ENCODE measurements around the gene ASTE1.
"Not testable (repeated sequence)": the region's sequence is repeated elsewhere in the genome, so short reads cannot be mapped to it uniquely, and the experiment has no call there.

The ASTE1 gene

DNA sequence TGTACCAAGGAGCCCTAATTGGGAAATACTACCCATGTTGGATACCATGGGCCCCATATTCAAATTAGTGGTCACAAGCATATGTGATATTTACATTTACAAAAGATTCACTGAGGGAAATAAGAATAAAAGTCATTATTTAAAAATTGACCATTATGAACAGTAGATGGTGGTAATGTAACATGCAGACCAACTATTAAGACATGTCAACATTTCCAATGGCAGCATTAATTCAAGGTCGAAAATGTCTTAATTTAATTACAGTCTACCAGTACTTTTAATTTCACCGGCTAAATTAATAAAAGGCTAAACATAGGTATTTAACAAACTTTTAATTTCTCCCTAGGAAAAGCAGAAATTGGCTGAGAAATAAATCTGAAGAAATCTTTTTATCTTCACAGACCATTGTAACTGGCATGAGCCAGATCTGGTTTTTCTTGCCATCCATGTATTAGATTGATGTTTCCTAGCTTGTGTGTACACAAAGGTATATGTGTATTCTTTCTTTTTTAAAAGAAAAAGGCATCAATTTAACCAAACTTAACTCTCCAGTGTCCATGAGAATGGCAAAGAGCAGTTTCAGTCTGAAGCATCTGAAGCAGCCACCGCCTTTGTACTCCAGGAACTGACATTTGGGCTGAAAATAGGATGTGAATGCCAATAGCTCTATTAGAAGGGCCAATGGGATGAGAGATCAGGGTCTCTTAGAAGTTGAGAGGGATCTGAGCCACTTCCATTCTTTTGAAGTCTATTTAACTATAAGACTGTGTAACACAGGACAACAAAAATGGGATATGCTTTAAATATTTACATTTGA lies 26.6 kb upstream of the ASTE1 start:
- in situ Hi-C loops (cut with HindIII; ENCODE audit: low sequenced_read_pairs) = loop anchor here (25.0 kb wide), 1 partner anchor 984 kb away; the partner anchor contains the start of gene CPNE4
- no peak overlapping the region for H3K4me3 ChIP-seq (ENCODE audit: low read depth, low read length)
- DNase-seq (ENCODE audit: low read depth) = peak; percentile 23
- TF ChIP-seq, protein P1, sequence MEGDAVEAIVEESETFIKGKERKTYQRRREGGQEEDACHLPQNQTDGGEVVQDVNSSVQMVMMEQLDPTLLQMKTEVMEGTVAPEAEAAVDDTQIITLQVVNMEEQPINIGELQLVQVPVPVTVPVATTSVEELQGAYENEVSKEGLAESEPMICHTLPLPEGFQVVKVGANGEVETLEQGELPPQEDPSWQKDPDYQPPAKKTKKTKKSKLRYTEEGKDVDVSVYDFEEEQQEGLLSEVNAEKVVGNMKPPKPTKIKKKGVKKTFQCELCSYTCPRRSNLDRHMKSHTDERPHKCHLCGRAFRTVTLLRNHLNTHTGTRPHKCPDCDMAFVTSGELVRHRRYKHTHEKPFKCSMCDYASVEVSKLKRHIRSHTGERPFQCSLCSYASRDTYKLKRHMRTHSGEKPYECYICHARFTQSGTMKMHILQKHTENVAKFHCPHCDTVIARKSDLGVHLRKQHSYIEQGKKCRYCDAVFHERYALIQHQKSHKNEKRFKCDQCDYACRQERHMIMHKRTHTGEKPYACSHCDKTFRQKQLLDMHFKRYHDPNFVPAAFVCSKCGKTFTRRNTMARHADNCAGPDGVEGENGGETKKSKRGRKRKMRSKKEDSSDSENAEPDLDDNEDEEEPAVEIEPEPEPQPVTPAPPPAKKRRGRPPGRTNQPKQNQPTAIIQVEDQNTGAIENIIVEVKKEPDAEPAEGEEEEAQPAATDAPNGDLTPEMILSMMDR (IDR thresholded peaks at IDR 0.05; ENCODE audit: low read depth, low read length, missing control alignments) = peak; percentile 34

DNA sequence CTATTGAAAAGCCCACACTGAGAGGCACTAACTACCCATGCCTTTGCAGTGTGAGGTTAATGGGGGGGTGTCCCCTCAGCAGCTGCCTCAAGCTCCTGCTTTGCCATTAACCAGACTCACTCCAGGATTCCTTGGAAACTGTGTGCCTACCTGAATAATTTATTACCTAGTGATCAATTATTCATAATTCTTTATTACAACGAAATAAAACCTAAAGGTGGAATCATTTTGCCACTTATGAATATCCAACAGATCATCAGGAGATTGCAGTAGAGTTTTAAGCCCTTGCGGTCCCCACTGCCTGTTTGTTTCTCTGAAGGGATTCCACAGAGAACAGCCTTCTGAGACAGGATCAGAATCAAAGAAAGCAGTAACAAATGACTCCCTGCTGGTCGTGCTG lies 23.4 kb upstream of the ASTE1 start:
- TF ChIP-seq, protein P1 (IDR thresholded peaks at IDR 0.05; ENCODE audit: low read depth, low read length, missing control alignments) = no peak
- DNase-seq (ENCODE audit: low read depth) = no peak
- in situ Hi-C loops (cut with HindIII; ENCODE audit: low sequenced_read_pairs) = loop anchor here (25.0 kb wide), 1 partner anchor 987 kb away; the partner anchor contains the start of gene CPNE4
- no peak overlapping the region for H3K4me3 ChIP-seq (ENCODE audit: low read depth, low read length)

DNA sequence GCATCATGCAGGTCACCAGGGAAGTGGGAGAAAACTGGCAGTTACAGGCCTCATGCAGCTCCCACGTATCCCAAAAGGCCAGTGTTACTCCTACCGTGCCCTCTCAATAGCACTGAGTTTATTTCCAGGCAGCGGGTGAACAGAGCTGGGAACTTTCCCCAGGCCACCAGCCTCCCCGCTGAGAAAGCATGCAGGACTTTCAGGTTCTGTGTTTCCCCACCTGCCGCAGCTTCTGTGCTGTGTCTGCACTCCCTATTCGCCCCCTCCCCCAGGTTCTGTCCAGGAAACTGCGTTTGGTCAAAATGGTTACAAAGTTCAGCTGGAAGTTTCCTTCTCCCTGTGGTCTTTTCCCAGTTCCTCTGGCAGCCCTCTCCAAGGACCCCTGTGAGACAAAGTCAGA lies 21.4 kb upstream of the ASTE1 start:
- in situ Hi-C loops (cut with HindIII; ENCODE audit: low sequenced_read_pairs) = no loop called here
- TF ChIP-seq, protein P1 (IDR thresholded peaks at IDR 0.05; ENCODE audit: low read depth, low read length, missing control alignments) = no peak
- no peak for DNase-seq (ENCODE audit: low read depth)
- H3K4me3 ChIP-seq (ENCODE audit: low read depth, low read length) = no peak overlapping the region

DNA sequence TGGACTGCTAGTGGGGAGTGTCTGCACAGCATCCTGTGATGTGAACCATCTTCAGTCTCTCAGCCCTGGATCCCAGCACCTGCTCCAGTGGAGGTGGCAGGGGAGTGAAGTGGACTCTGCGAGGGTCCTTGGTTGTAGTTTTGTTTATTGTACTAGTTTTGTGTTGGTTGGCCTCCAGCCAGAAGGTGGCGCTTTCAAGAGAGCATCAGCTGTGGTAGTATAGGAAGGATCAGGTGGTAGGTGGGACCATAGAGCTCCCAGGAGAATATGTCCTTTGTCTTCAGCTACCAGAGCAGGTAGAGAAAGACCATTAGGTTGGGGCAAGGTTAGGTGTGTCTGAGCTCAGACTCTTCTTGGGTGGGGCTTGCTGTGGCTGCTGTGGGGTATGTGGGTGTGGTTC lies 21.0 kb upstream of the ASTE1 start:
- in situ Hi-C loops (cut with HindIII; ENCODE audit: low sequenced_read_pairs) = no loop called here
- H3K4me3 ChIP-seq (ENCODE audit: low read depth, low read length) = no peak overlapping the region
- TF ChIP-seq, protein P1 (IDR thresholded peaks at IDR 0.05; ENCODE audit: low read depth, low read length, missing control alignments) = no peak
- no peak for DNase-seq (ENCODE audit: low read depth)

DNA sequence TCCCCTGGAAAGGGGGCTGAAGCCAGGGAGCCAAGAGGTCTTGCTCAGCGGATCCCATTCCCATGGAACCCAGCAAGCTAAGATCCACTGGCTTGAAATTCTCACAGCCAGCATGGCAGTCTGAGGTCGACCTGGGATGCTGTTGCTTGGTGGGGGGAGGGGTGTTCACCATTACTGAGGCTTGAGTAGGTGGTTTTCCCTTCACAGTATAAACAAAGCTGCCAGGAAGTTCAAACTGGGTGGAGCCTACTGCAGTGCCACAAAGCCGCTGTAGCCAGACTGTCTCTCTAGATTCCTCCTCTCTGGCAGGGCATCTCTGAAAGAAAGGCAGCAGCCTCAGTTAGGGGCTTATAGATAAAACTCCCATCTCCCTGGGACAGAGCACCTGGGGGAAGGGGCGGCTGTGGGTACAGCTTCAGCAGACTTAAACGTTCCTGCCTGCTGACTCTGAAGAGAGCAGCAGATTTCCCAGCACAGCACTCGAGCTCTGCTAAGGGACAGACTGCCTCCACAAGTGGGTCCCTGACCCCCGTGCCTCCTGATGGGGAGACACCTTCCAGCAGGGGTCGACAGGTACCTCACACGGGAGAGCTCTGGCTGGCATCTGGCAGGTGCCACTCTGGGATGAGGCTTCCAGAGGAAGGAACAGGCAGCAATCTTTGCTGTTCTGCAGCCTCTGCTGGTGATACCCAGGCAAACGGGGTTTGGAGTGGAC lies 15.8 kb upstream of the ASTE1 start:
- in situ Hi-C loops (cut with HindIII; ENCODE audit: low sequenced_read_pairs); H3K4me3 ChIP-seq (ENCODE audit: low read depth, low read length); DNase-seq (ENCODE audit: low read depth): not testable (repeated sequence)

DNA sequence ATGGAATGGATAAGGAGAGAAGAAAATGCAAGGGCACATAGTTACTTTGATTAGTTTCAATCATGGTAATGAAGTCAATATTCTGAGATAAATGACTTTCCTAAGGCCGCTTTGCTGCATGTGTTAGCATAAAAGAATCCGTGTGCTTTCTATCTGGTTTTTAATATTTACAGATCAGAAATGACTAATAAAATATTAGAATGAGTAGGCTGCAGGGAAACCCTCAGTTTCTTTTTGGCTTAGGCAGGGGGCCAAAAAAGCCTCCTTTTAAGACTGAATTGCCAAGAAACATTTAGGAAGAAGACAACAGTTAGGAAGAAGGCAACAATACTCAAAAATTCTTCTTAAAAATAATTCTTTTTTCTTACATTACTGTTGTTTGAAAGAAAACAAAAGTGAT lies 11.7 kb upstream of the ASTE1 start:
- TF ChIP-seq, protein P1 (IDR thresholded peaks at IDR 0.05; ENCODE audit: low read depth, low read length, missing control alignments) = no peak
- H3K4me3 ChIP-seq (ENCODE audit: low read depth, low read length) = no peak overlapping the region
- DNase-seq (ENCODE audit: low read depth) = no peak
- in situ Hi-C loops (cut with HindIII; ENCODE audit: low sequenced_read_pairs) = no loop called here

DNA sequence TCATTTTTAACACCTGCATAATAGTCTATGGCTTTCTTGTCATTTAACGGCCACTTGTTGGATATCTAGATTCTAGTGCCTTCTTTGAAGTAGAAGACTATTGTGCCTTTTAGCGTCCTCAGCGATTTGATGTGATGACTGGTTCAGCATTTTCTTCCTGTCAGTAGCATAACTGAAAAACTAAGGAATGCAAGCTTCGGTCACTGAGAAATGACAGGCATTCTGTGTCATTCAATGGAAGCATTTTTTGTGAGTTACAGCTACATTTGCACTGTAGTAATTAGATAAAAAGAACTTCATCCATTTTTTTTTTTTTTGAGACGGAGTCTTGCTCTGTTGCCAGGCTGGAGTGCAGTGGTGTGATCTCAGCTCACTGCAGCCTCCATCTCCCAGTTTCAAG lies 10.4 kb upstream of the ASTE1 start:
- DNase-seq (ENCODE audit: low read depth) = no peak
- TF ChIP-seq, protein P1 (IDR thresholded peaks at IDR 0.05; ENCODE audit: low read depth, low read length, missing control alignments) = no peak
- H3K4me3 ChIP-seq (ENCODE audit: low read depth, low read length) = no peak overlapping the region
- in situ Hi-C loops (cut with HindIII; ENCODE audit: low sequenced_read_pairs) = no loop called here
